ENCODE data around the gene WDR4.
"Not testable (repeated sequence)": the region's sequence is repeated elsewhere in the genome, so short reads cannot be mapped to it uniquely, and the experiment has no call there.

WDR4 gene

DNA sequence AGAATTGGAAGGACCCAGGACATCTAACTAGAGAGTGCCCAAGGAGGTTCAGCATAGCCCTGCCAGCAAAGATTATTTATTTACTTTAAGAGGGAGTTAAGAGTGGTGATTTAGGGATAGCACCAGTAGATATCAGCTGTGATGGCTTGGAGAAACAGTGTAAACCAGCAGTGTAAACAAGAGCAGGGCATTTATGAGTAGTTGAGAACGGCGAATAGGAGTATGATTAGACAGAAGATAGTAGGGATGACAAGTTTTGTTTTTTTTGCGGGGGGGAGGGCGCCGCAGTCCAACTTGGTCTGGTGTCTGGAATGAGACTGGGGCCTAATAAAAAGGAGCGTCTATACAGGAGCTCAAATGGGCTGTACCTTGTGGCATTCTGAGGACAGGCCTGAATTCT, 77.7 kb downstream of the WDR4 start:
- DNase-seq (ENCODE audit: low spot score in 2 of 2); ATAC-seq; H3K4me3 Mint-ChIP-seq: not testable (repeated sequence)

DNA sequence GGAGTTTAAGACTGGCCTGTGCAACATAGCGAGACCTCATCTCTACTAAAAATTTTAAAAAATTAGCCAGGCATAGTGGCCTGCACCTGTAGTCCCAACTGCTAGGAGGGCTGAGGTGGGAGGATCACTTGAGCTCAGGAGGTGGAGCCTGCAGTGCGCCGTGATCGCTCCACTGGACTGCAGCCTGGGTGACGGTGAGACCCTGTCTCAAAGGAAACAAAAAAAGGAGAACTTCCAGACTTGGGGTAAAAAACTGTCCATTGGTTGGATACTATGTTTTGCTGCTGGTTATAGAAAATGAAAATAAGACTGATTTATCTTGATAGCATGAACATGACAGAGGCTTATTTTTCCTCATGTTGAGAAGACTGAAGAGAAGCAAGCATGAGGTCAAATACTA, 79.4 kb downstream of the WDR4 start:
- Mint-ChIP-seq H3K4me1 (peaks cover 7% of the 10 kb centered on the region), H3K27ac (no peak overlapping the region), H3K9me3 (no peaks in the 10 kb centered on the region), H3K4me3 (no peak overlapping the region), H3K36me3 (no peaks in the 10 kb centered on the region)
- no peak for DNase-seq (ENCODE audit: low spot score in 2 of 2)
- peak; percentile 16 for ATAC-seq

More for the DNA sequence above, 77.7 kb downstream of the WDR4 start:
- H3K27ac Mint-ChIP-seq, H3K9me3 Mint-ChIP-seq, H3K36me3 Mint-ChIP-seq, H3K4me1 Mint-ChIP-seq: not testable (repeated sequence)

DNA sequence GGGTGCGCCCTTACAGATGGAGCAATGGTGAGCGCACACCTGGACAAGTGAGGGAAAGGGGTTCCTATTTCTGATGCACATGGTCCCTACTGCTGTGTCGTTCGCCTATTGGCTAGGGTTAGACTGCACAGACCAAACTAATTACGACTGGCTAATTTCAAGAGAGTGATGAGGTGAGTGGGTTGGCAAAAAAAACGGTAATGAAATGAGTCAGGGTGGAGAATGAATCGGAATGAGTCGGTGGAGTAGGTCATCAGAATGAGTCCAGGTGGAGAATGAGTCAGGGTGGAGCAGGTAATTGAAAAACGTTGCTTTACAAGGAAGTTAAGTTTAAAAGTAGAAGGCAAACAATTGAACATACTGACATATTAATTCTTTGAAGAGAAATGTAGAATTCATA, 79.8 kb downstream of the WDR4 start:
- H3K4me1 Mint-ChIP-seq: peaks cover 7% of the 10 kb centered on the region
- no peak overlapping the region for H3K27ac Mint-ChIP-seq
- no peaks in the 10 kb centered on the region for H3K9me3 Mint-ChIP-seq
- peak; percentile 99 for ATAC-seq
- no peak overlapping the region for H3K4me3 Mint-ChIP-seq
- no peaks in the 10 kb centered on the region for H3K36me3 Mint-ChIP-seq
- DNase-seq (ENCODE audit: low spot score in 2 of 2): peak; percentile 12 to 68

All from stimulated activated effector memory CD8-positive, alpha-beta T cell treated with anti-CD3 and anti-CD28 coated beads, Interleukin-12 subunit alpha, Interleukin-12 subunit beta, amount 100 ng/mL, for 72 hours (primary cell).